K562 (cell line): ENCODE measurements around the gene KNG1.

ENCODE experiments used
- BMI1 ChIP-seq: fragments of 150-350 bp; IDR thresholded peaks from 2 replicates; pipeline ENCODE4 v1.6.1; 2014; ENCODE audit warnings: low read length
- DPF2 ChIP-seq: fragments of 450-650 bp; IDR thresholded peaks from 2 replicates; pipeline ENCODE4 v1.6.1; 2016
- EP300 ChIP-seq: IDR thresholded peaks from 2 replicates; pipeline ENCODE4 v1.6.1; 2012; ENCODE audit warnings: low read length, improper control_type of control experiment
- GABPA ChIP-seq: fragments of 200-800 bp; sonication (Bioruptor generic); conservative IDR thresholded peaks from 2 replicates; pipeline ENCODE4 v1.6.1; 2016; ENCODE audit warnings: low read depth, missing genetic modification characterization, missing compliant biosample characterization
- JUND ChIP-seq, 2 experiments: IDR thresholded peaks; 2 replicates in 1 of 2; 3 replicates in 1 of 2; pipeline ENCODE4 v1.6.1; 2011; ENCODE audit warnings: borderline replicate concordance in 2 of 2, low read depth in 2 of 2, low read length in 2 of 2, improper control_type of control experiment in 1 of 2, missing biosample characterization in 1 of 2, missing genetic modification characterization in 1 of 2, missing genetic modification reagents in 1 of 2
- NEUROD1 ChIP-seq: fragments of 150-350 bp; IDR thresholded peaks from 2 replicates; pipeline ENCODE4 v1.6.1; 2014; ENCODE audit warnings: borderline replicate concordance, low read length, low read depth; ENCODE audit not compliant: partially characterized antibody
- POLR2A ChIP-seq: fragments of 450-650 bp; conservative IDR thresholded peaks from 2 replicates; pipeline ENCODE4 v1.6.1; 2016
- POLR2AphosphoS5 ChIP-seq: IDR thresholded peaks from 2 replicates; pipeline ENCODE4 v1.6.1; 2011; ENCODE audit warnings: mild to moderate bottlenecking, low read depth, low read length, moderate library complexity; ENCODE audit not compliant: control insufficient read depth, insufficient read depth
- TAF1 ChIP-seq: IDR thresholded peaks from 2 replicates; pipeline ENCODE4 v1.6.1; 2011; ENCODE audit warnings: mild to moderate bottlenecking, low read length, moderate library complexity; ENCODE audit not compliant: insufficient read depth, control insufficient read depth, severe bottlenecking; ENCODE audit errors: extremely low read depth
- TF ChIP-seq, protein P1 (sequence below): fragments of 450-650 bp; IDR thresholded peaks from 2 replicates; pipeline ENCODE4 v1.6.1; 2017; ENCODE audit warnings: antibody characterized with exemption

GRCh38 chr3:186785495-186786018 lies 68.4 kb downstream of the KNG1 start:
- TF ChIP-seq BMI1, result no peak
- TF ChIP-seq, protein P1, sequence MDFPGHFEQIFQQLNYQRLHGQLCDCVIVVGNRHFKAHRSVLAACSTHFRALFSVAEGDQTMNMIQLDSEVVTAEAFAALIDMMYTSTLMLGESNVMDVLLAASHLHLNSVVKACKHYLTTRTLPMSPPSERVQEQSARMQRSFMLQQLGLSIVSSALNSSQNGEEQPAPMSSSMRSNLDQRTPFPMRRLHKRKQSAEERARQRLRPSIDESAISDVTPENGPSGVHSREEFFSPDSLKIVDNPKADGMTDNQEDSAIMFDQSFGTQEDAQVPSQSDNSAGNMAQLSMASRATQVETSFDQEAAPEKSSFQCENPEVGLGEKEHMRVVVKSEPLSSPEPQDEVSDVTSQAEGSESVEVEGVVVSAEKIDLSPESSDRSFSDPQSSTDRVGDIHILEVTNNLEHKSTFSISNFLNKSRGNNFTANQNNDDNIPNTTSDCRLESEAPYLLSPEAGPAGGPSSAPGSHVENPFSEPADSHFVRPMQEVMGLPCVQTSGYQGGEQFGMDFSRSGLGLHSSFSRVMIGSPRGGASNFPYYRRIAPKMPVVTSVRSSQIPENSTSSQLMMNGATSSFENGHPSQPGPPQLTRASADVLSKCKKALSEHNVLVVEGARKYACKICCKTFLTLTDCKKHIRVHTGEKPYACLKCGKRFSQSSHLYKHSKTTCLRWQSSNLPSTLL, result no peak
- no peak for TF ChIP-seq JUND (IDR thresholded peaks at IDR 0.05; ENCODE audit: borderline replicate concordance, low read depth, low read length)
- no peak for TF ChIP-seq JUND (tag; IDR thresholded peaks at IDR 0.05; ENCODE audit: borderline replicate concordance, low read depth, low read length)
- TF ChIP-seq GABPA (tag), result no peak
- no peak for TF ChIP-seq DPF2
- no peak for TF ChIP-seq NEUROD1
- TF ChIP-seq EP300, result no peak
- TF ChIP-seq TAF1, result no peak
- peak; percentile 19; the same call in 1 of the 2 replicates for TF ChIP-seq POLR2A
- TF ChIP-seq POLR2AphosphoS5, result no peak
